ENCODE measurements around the gene ATP2B1. TPM values are rescaled to one million over a fixed set of nuclear protein-coding genes. Genes with fewer than 3 reads are reported as not detected.

Gene ATP2B1
- total RNA-seq, 1 donor from 2014 or later = 177 TPM

- H3K9ac ChIP-seq = no peak overlapping the region
- Mint-ChIP-seq H3K36me3 (peaks cover 27% of the 10 kb centered on the region), H3K27ac (no peak overlapping the region), H3K27me3 (ENCODE audit: insufficient read depth, low read depth) (no peaks in the 10 kb centered on the region), H3K9me3 (no peaks in the 10 kb centered on the region), H3K4me3 (no peak overlapping the region), H3K4me1 (peaks cover 13% of the 10 kb centered on the region)
- H3K4me1 ChIP-seq = peaks cover 19% of the 10 kb centered on the region
- H3K27me3 ChIP-seq = no peaks in the 10 kb centered on the region
- no peak overlapping the region for H3K27ac ChIP-seq
- no peak overlapping the region for H3K4me3 ChIP-seq
- TF ChIP-seq EZH2 (IDR thresholded peaks at IDR 0.05) = no peak
- no peak for TF ChIP-seq CTCF (IDR thresholded peaks at IDR 0.05)
- no peak for TF ChIP-seq EZH2phosphoT487 (IDR thresholded peaks at IDR 0.05)
- H3K79me2 ChIP-seq (ENCODE audit: low read depth) = no peaks in the 10 kb centered on the region
- no peaks in the 10 kb centered on the region for H4K20me1 ChIP-seq (ENCODE audit: low read depth)
- peaks cover 12% of the 10 kb centered on the region for H3F3A ChIP-seq (ENCODE audit: low read depth)
- no peaks in the 10 kb centered on the region for H3K9me3 ChIP-seq (ENCODE audit: low read depth)
- H3K36me3 ChIP-seq = peaks cover 23% of the 10 kb centered on the region
- H2AFZ ChIP-seq (replicated peaks) = no peak overlapping the region
- no peak overlapping the region for H3K4me2 ChIP-seq
- DNase-seq (ENCODE audit: low spot score) = no peak
These were observed 111.4 kb downstream of the ATP2B1 start for GRCh38 chr12:89597210-89597609.

- H3K4me1 ChIP-seq = peaks cover 19% of the 10 kb centered on the region
- H3K27me3 ChIP-seq = no peaks in the 10 kb centered on the region
- no peak overlapping the region for H3K9ac ChIP-seq
- Mint-ChIP-seq H3K36me3 (peaks cover 28% of the 10 kb centered on the region), H3K4me1 (peaks cover 13% of the 10 kb centered on the region), H3K9me3 (no peaks in the 10 kb centered on the region), H3K27ac (no peak overlapping the region), H3K4me3 (no peak overlapping the region), H3K27me3 (ENCODE audit: insufficient read depth, low read depth) (no peaks in the 10 kb centered on the region)
- no peaks in the 10 kb centered on the region for H3K79me2 ChIP-seq (ENCODE audit: low read depth)
- no peak overlapping the region for H3K4me3 ChIP-seq
- peaks cover 17% of the 10 kb centered on the region for H3K36me3 ChIP-seq
- H3K9me3 ChIP-seq (ENCODE audit: low read depth) = no peaks in the 10 kb centered on the region
- H3K4me2 ChIP-seq = peak overlapping the region; percentile 31
- DNase-seq (ENCODE audit: low spot score) = peak; percentile 45
- no peak overlapping the region for H2AFZ ChIP-seq (replicated peaks)
- no peaks in the 10 kb centered on the region for H4K20me1 ChIP-seq (ENCODE audit: low read depth)
- no peak for TF ChIP-seq EZH2 (IDR thresholded peaks at IDR 0.05)
- no peak for TF ChIP-seq CTCF (IDR thresholded peaks at IDR 0.05)
- TF ChIP-seq EZH2phosphoT487 (IDR thresholded peaks at IDR 0.05) = no peak
- H3F3A ChIP-seq (ENCODE audit: low read depth) = peaks cover 12% of the 10 kb centered on the region
- peak overlapping the region; percentile 51 for H3K27ac ChIP-seq
These were observed 114.8 kb downstream of the ATP2B1 start for GRCh38 chr12:89593873-89594272.

GRCh38 chr12:89593233-89593632, 115.4 kb downstream of the ATP2B1 start:
- H3K36me3 ChIP-seq = peaks cover 17% of the 10 kb centered on the region
- no peak overlapping the region for H3K4me3 ChIP-seq
- H4K20me1 ChIP-seq (ENCODE audit: low read depth) = no peaks in the 10 kb centered on the region
- H3K27me3 ChIP-seq = no peaks in the 10 kb centered on the region
- H3K9me3 Mint-ChIP-seq = no peaks in the 10 kb centered on the region
- peaks cover 13% of the 10 kb centered on the region for H3K4me1 Mint-ChIP-seq
- H3K36me3 Mint-ChIP-seq = peaks cover 22% of the 10 kb centered on the region
- H3K4me2 ChIP-seq = no peak overlapping the region
- H3K9me3 ChIP-seq (ENCODE audit: low read depth) = no peaks in the 10 kb centered on the region
- H3K27me3 Mint-ChIP-seq (ENCODE audit: insufficient read depth, low read depth) = no peaks in the 10 kb centered on the region
- no peak for DNase-seq (ENCODE audit: low spot score)
- H3K9ac ChIP-seq = no peak overlapping the region
- peak overlapping the region; percentile 51 for H3K27ac ChIP-seq
- H3K79me2 ChIP-seq (ENCODE audit: low read depth) = no peaks in the 10 kb centered on the region
- H3F3A ChIP-seq (ENCODE audit: low read depth) = peaks cover 12% of the 10 kb centered on the region
- H2AFZ ChIP-seq (replicated peaks) = no peak overlapping the region
- H3K27ac Mint-ChIP-seq = no peak overlapping the region
- TF ChIP-seq CTCF (IDR thresholded peaks at IDR 0.05) (no peak), EZH2 (IDR thresholded peaks at IDR 0.05) (no peak), EZH2phosphoT487 (IDR thresholded peaks at IDR 0.05) (no peak)
- peaks cover 19% of the 10 kb centered on the region for H3K4me1 ChIP-seq
- no peak overlapping the region for H3K4me3 Mint-ChIP-seq

All from neural progenitor cell (in vitro differentiated cells).